T-helper 2 cell (primary cell): ENCODE measurements around the gene DHCR24.

Experiments used
- DNase-seq, 5 experiments: peaks; one replicate each; pipeline versions ENCODE4 v3.0.0 to v3.0.0-alpha.2; 2012 to 2022

DHCR24 gene

GRCh38 chr1:54842963-54843362 is 44.0 kb downstream of the DHCR24 start:
- DNase-seq: no peak

- DNase-seq: no peak
Observed at GRCh38 chr1:54842206-54842915, 44.6 kb downstream of the DHCR24 start.

DNA sequence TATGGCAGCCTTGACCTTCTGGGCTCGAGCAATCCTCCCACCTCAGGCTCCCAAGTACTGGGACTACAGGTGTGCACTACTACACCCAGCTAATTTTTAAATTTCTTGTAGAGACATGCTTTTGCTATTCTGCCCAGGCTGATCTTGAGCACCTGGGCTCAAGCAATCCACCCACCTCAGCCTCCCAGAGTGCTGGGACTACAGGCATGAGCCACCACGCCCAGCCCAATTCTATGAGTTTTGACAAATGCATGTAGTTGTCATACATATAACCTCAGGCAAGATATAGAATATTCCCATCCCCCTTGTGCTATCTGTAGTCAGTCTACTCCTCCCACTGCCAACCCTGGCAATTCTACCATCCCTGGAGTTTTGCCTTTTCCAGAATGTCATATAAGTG is 47.2 kb downstream of the DHCR24 start:
- DNase-seq: no peak

GRCh38 chr1:54838565-54839180 is 48.3 kb downstream of the DHCR24 start:
- DNase-seq: no peak

- no peak for DNase-seq
Observed at GRCh38 chr1:54837002-54837853, 49.8 kb downstream of the DHCR24 start.

DNA sequence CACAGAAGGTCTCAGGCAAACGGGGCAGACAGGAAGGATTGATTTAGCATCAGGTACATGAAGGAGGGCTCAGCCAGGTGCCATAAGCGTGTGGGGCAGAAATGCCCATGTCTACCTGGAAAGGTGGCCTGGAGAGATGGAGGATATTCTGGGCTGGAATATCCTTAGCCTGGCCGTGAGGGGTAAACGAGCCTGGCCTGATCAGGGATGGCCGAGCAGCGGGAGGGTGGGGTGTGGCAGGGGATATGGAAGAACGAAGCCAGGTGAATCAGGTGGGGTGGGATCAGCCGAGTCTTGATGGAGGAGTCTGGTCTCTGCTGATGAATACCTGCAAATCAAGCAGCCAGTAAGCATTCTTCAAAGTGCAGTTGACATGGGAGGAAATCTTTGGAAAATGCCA is 50.4 kb downstream of the DHCR24 start:
- no peak for DNase-seq

GRCh38 chr1:54835970-54836369 is 51.0 kb downstream of the DHCR24 start:
- no peak for DNase-seq

- no peak for DNase-seq
Observed at GRCh38 chr1:54835131-54835898, 51.7 kb downstream of the DHCR24 start.

- DNase-seq: no peak
Observed at GRCh38 chr1:54834007-54834541, 52.9 kb downstream of the DHCR24 start.

DNA sequence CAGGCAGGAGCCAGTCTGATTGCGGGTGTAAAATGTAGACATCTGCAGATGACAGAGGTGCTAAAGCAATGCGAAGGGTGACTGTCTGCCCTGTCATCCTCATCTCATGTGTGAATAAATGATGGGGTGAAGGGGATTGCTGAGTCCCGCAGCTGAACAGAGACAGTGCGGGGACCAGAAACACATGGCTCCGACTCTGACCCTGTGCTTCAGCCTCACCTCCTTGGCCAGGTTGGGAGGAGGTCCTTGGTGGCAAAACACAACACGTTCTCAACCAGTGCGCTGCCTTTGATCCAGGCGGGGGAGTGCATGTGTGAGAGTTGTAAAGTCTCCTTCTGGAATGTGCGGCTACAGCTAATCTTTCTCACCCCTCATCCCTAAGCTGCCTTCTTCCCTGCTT is 53.9 kb downstream of the DHCR24 start:
- DNase-seq: no peak

DNA sequence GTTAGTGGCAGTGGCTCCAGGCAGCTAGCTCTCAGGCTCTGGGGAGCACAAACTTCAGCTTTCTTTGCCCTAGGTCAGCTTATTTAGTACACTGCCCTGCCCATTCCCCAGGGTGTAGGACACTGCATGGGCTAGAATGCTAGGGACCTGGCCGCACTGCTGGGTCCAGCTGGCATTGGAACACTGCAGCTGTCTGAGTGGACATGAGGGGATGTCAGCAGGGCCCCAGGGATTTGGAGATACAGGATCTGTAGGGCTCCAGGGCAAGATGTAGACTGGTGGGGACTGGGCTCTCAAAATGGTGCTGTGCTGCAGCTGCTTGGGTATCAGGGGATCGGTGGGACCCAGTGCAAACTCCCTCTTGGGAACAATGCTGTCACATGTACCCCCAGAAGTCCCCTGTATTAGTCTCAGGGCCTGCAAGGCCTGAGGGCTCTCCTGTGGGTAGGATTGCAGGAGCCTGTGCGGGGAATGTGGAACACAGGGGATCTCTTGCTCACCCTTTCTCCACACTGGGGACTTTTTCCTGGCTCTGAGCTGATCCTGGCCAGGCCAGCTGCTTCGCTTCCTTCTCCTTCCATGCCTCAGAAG is 60.7 kb downstream of the DHCR24 start:
- no peak for DNase-seq

DNA sequence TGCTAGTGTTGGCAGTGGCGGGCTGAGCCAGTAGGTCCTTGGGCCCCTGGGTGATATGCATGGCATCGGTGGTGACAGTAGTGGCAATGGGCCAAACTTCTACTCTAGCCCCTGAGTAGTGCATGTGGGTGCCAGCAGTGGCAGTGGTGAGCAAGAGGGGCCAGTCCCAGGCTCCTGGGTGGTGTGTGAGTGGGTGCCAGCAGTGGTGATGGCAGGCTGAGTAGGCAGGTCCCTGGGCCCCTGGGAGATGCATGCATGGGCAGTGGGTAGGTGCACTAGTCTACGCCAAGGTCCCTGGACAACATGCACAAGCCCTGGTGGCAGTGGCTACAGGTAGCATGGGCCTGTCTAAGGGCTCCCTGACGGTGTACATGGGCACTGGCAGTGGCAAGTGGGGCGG is 61.3 kb downstream of the DHCR24 start:
- DNase-seq: no peak

DNA sequence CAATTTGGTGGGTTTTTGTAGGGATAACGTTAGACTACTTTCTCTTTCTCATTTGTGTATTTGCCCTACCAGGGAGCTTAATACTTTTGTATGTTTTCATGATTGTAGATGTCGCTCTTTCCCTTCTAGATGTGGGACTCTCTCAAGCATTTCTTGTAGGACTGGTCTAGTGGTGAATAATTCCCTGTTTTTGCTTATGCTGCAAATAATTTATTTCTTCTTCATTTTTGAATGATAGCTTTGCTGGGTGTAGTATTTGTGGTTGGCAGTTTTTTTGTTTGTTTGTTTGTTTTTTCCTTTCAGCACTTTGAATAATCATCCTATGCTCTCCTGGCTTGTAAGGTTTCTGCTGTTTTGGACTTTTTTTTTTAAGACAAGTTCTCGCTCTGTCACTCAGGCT is 63.3 kb downstream of the DHCR24 start:
- no peak for DNase-seq

DNA sequence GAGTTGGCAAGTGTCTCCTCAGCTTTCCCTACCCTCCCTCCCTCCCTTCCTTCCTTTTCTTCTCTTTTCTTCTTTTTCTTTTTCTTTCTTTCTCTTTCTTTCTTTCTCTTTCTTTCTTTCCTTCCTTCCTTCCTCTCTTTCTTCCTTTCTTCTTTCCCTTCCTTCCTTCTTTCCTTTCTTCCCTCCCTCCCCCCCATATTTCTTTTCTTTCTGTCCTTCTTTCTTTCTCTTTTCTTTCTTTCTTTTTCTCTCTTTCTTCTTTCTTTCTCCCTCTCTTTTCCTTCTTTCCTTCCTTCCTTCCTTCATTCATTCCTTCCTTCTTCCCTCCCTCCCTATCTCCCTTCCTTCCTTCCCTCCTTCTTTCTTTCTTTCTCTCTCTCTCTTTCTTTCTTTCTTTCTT is 67.3 kb downstream of the DHCR24 start:
- DNase-seq: no peak

DNA sequence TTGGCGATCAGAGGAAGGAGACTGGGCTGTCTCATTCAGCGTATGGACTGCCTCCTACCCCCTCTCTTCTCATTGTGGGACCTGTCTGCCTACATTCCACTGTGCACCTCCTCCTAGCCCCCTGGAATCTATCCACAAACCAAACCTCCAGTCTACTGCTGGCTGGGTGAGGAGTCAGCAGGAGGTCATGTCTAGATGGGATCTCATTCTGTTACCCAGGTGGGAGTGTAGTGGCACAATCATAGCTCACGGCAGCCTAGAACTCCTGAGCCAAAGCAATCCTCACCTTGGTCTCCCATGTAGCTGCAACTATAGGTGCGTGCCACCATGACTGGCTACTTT is 67.8 kb downstream of the DHCR24 start:
- DNase-seq: no peak

- no peak for DNase-seq
Observed at GRCh38 chr1:54818461-54819194, 68.4 kb downstream of the DHCR24 start.

GRCh38 chr1:54816951-54817350 is 70.0 kb downstream of the DHCR24 start:
- no peak for DNase-seq

DNA sequence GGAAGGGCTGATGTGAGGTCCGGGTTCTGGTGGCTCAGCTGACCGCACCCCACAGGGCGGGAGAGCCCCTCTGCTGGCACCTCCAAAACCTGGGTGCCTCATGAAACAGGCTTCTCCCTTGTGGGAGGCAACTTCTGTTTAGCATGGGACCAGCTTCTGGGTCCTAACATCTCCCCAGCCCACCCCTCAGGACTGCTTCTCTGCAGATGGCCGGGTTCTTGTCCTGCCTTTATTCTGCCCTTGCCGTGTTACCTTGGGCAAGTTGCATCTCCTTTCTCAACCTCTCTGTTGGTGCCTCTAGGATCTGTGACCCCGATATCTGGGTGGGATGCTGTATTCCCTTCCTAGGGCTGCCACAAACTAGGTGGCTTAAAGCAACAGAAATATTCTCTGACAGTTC is 70.9 kb downstream of the DHCR24 start:
- no peak for DNase-seq

DNA sequence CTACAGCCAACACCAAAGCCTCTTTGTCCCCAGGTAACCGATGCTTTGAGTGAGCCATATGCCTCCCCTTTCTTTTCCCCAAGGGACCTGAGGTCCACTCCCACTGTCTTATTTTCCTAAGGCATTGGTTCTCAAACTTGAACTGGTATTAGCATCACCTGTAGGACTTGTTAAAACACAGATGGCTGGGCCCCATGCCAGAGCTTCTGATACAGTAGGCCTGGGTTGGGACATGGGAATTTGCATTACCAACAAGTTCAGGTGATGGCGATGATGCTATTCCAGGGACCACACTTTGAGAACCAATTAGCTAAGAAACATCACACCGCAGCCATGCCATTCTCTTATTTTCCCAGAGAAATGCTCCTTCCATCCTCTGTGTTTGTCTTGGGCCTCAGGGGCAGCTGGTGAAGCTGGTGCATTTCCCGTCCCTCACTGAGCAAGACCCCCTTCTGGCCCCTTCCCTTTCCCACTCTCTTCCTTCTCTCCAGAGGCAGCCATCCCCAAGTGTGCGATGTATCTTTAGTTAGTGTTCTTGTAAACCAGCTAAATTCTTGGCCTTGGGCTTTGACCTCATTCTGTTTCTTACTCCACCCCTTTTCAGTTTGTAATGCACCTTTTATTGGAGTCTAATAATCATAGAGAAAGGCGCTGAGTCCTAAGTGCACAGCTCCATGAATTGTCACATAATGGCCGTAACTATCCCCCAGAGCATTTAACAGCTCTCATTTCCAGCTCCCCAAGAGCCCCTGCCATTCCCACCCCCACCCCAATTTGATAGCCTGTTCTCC is 71.7 kb downstream of the DHCR24 start:
- DNase-seq: no peak

DNA sequence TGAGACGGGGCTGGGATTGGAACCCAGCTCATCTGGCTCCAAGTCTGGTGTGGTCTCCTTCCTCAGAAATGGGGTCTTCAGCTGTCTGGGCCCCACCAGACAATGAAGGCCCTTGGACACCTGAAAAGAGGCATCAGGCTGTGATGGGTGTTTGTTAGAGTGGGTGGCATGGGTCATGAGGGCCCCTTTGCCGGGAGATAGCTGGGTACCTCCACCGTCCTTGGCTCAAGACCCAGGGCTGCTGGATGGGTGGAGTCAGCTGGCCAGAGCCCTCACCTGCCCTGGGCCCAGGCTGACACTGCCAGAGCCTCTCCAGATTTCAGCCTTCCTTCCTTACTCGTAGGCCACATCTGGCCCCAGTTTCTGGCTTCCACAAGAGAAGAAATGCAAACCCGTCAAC is 72.4 kb downstream of the DHCR24 start:
- no peak for DNase-seq

- no peak for DNase-seq
Observed at GRCh38 chr1:54814126-54814498, 72.9 kb downstream of the DHCR24 start.
